COLO668 (cell line): ENCODE measurements around the gene FOXP1.

Experiments used
- DNase-seq: peaks from one replicate; lab custom pipeline; 2025; ENCODE audit not compliant: unreplicated experiment; lab: John Stamatoyannopoulos, UW

Gene FOXP1

GRCh38 chr3:71488391-71488809 lies 95.1 kb downstream of the FOXP1 start:
- DNase-seq = no peak

GRCh38 chr3:71487418-71487817 lies 96.1 kb downstream of the FOXP1 start:
- DNase-seq = no peak

- no peak for DNase-seq
Measured at GRCh38 chr3:71486831-71487230, 96.7 kb downstream of the FOXP1 start.

GRCh38 chr3:71485896-71486295 lies 97.6 kb downstream of the FOXP1 start:
- no peak for DNase-seq

- no peak for DNase-seq
Measured at GRCh38 chr3:71484452-71484851, 99.1 kb downstream of the FOXP1 start.

GRCh38 chr3:71484047-71484446 lies 99.5 kb downstream of the FOXP1 start:
- DNase-seq = no peak

GRCh38 chr3:71482771-71483170 lies 100.8 kb downstream of the FOXP1 start:
- no peak for DNase-seq

GRCh38 chr3:71478568-71478967 lies 105.0 kb downstream of the FOXP1 start:
- DNase-seq = no peak

GRCh38 chr3:71476950-71477349 lies 106.6 kb downstream of the FOXP1 start:
- DNase-seq = no peak

- DNase-seq = no peak
Measured at GRCh38 chr3:71469138-71469435, 114.4 kb downstream of the FOXP1 start.

- DNase-seq = no peak
Measured at GRCh38 chr3:71468311-71469137, 115.0 kb downstream of the FOXP1 start.

GRCh38 chr3:71466483-71466882 lies 117.0 kb downstream of the FOXP1 start:
- DNase-seq = no peak

GRCh38 chr3:71465371-71466036 lies 118.0 kb downstream of the FOXP1 start:
- no peak for DNase-seq

GRCh38 chr3:71464613-71465012 lies 118.9 kb downstream of the FOXP1 start:
- DNase-seq = no peak

- DNase-seq = no peak
Measured at GRCh38 chr3:71463617-71464016, 119.9 kb downstream of the FOXP1 start.

GRCh38 chr3:71462586-71462985 lies 120.9 kb downstream of the FOXP1 start:
- DNase-seq = no peak

- DNase-seq = no peak
Measured at GRCh38 chr3:71461749-71462483, 121.6 kb downstream of the FOXP1 start.

GRCh38 chr3:71461114-71461513 lies 122.4 kb downstream of the FOXP1 start:
- DNase-seq = no peak

- no peak for DNase-seq
Measured at GRCh38 chr3:71458895-71459294, 124.6 kb downstream of the FOXP1 start.

GRCh38 chr3:71456826-71457225 lies 126.7 kb downstream of the FOXP1 start:
- no peak for DNase-seq

GRCh38 chr3:71456156-71456555 lies 127.4 kb downstream of the FOXP1 start:
- no peak for DNase-seq
